SU-DHL-6 (cell line): Measurements from ENCODE around the gene SDC1.

Source experiments
- H2AFZ ChIP-seq: fragments of 200-600 bp; sonication (generic); 2 replicates; pipeline ENCODE4 v1.6.1; 2014; ENCODE audit warnings: low read depth, mild to moderate bottlenecking, moderate library complexity, mixed read lengths, antibody characterized with exemption, low read length; ENCODE audit not compliant: severe bottlenecking
- H3F3A ChIP-seq: fragments of 200-600 bp; shearing (Covaris generic); 2 replicates; pipeline ENCODE4 v1.6.0; 2016; ENCODE audit warnings: antibody characterized with exemption, mild to moderate bottlenecking; ENCODE audit not compliant: insufficient read depth
- H3K27ac ChIP-seq: fragments of 200-600 bp; sonication (generic); 2 replicates; pipeline ENCODE4 v1.5.1; 2016; ENCODE audit warnings: low read depth, mild to moderate bottlenecking, low read length, moderate library complexity, mixed read lengths
- H3K27me3 ChIP-seq: fragments of 200-600 bp; sonication (generic), shearing (Covaris generic); 2 replicates; pipeline ENCODE4 v1.6.0; 2014; ENCODE audit warnings: mild to moderate bottlenecking, low read length
- H3K36me3 ChIP-seq: fragments of 200-600 bp; sonication (generic); 2 replicates; pipeline ENCODE4 v1.6.1; 2014; ENCODE audit warnings: mild to moderate bottlenecking, low read length, mixed read lengths
- H3K4me2 ChIP-seq: fragments of 300-600, 200-600 bp; shearing (Covaris generic), sonication (generic); 2 replicates; pipeline ENCODE4 v1.6.0; 2014; ENCODE audit warnings: low read length, low read depth, mild to moderate bottlenecking; ENCODE audit not compliant: poor library complexity, severe bottlenecking
- H3K4me3 ChIP-seq: fragments of 200-600 bp; sonication (generic); 2 replicates; pipeline ENCODE4 v1.5.1; 2014; ENCODE audit warnings: antibody characterized with exemption, low read length, mild to moderate bottlenecking, mixed read lengths; ENCODE audit not compliant: insufficient read depth, poor library complexity, severe bottlenecking
- H3K79me2 ChIP-seq: fragments of 200-600 bp; sonication (generic); 2 replicates; pipeline ENCODE4 v1.6.1; 2014; ENCODE audit warnings: mild to moderate bottlenecking, low read length, moderate library complexity; ENCODE audit not compliant: insufficient read depth
- H3K9ac ChIP-seq: fragments of 200-600 bp; sonication (generic); 2 replicates; pipeline ENCODE4 v1.7.0; 2014; ENCODE audit warnings: mild to moderate bottlenecking, low read length
- H3K9me2 ChIP-seq: fragments of 200-600 bp; sonication (generic); replicated peaks from 2 replicates; pipeline ENCODE4 v1.6.1; 2014; ENCODE audit warnings: low read length; ENCODE audit not compliant: insufficient read depth
- H3K9me3 ChIP-seq: fragments of 200-600 bp; sonication (generic); 2 replicates; pipeline ENCODE4 v1.6.1; 2014; ENCODE audit warnings: low read length, mixed read lengths; ENCODE audit not compliant: insufficient read depth
- H4K20me1 ChIP-seq: fragments of 200-600 bp; sonication (generic); 2 replicates; pipeline ENCODE4 v1.6.1; 2014; ENCODE audit warnings: low read depth, mild to moderate bottlenecking, antibody characterized with exemption, low read length, moderate library complexity, mixed read lengths
- EZH2phosphoT487 ChIP-seq: fragments of 200-600 bp; sonication (generic), shearing (Covaris generic); conservative IDR thresholded peaks from 2 replicates; pipeline ENCODE4 v1.6.1; 2018; ENCODE audit warnings: mild to moderate bottlenecking, antibody characterized with exemption, low read length, moderate library complexity, mixed read lengths
- TF ChIP-seq, protein P1 (sequence below): fragments of 200-600 bp; sonication (generic); IDR thresholded peaks from one replicate; pipeline ENCODE4 v1.5.1; 2017; ENCODE audit warnings: antibody characterized with exemption, mild to moderate bottlenecking, low read length, moderate library complexity; ENCODE audit not compliant: insufficient read depth, poor library complexity, severe bottlenecking

Gene SDC1

DNA sequence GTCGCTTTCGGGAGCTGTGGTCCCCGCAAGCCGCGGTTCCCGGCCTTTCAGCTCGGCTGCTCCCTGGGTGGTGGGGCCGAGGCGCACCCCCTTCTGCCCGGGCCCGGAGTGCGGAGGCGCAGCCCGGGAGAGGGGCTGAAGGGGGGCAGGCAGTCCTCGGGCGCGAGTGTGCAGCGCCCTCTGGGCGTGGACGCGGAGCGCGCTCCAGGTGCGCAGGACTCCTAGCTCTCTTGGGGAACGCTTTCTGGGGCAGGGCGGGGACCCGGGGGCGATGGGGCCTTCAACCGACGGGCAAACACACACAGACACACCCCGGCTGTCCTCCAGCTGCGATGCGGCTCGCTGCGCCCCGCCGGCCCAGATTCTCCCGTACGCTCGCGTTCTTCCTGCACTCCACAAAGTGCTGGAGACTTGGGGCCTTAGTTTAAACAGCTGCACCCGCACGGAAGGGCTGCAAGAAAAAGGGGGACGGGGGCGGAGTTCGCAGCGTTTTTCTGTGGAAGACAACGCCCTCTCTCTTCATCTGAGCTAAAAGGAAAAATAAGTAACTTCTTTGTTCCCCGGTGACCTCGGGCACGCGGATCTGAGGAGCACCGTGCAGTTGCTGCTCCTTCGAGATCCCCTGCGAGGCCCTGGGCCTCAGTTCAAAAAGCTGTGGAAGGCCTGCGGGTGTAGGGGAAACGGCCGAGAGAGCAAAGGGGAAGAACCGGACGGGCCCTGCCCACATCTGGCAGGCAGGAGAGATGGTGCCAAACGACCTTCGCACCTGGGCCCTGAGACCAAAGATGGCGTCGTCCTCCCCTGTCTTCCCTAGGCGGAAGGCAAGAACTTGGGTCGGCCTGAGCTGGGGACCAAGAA lies 593 bp upstream of the SDC1 start:
- H3K9me2 ChIP-seq: no peaks in the 10 kb centered on the region

DNA sequence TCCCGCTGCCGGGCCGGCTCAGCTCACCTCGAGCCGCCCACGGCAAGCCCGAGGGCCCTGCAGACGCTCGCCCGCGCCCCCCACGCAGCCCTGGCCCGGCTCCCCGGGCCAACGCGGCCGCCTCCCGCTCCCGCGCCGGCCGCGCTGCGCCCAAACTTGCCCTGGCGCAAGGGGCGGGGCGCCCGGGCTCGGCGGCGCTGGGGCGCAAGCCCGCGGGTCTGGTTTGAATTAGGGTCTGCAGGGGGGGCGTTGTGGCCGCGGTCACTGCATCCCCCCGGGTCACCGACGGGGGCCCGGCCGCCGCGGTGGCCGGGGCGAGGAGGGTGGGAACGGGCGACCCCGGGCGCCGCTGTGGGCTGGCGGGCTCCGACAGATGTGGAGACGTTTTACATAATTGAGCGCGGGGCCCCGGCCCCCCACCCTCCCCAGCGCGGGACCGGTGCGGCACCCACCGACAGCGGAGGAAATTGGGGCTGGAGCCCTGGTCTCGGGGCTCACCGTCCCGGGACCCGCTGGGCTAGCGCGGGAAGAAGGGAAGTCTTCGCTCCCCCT lies 690 bp downstream of the SDC1 start:
- Histone ChIP-seq H2AFZ (peak overlapping the region; percentile 57), H3K4me3 (peak overlapping the region; percentile 59), H3K4me2 (peak overlapping the region; percentile 83), H3F3A (no peaks in the 10 kb centered on the region), H3K9ac (peak overlapping the region; percentile 56), H3K79me2 (no peaks in the 10 kb centered on the region), H3K9me3 (no peaks in the 10 kb centered on the region), H3K9me2 (no peaks in the 10 kb centered on the region), H3K27ac (no peak overlapping the region), H3K27me3 (no peaks in the 10 kb centered on the region), H3K36me3 (no peaks in the 10 kb centered on the region), H4K20me1 (no peaks in the 10 kb centered on the region)
- TF ChIP-seq, protein P1, sequence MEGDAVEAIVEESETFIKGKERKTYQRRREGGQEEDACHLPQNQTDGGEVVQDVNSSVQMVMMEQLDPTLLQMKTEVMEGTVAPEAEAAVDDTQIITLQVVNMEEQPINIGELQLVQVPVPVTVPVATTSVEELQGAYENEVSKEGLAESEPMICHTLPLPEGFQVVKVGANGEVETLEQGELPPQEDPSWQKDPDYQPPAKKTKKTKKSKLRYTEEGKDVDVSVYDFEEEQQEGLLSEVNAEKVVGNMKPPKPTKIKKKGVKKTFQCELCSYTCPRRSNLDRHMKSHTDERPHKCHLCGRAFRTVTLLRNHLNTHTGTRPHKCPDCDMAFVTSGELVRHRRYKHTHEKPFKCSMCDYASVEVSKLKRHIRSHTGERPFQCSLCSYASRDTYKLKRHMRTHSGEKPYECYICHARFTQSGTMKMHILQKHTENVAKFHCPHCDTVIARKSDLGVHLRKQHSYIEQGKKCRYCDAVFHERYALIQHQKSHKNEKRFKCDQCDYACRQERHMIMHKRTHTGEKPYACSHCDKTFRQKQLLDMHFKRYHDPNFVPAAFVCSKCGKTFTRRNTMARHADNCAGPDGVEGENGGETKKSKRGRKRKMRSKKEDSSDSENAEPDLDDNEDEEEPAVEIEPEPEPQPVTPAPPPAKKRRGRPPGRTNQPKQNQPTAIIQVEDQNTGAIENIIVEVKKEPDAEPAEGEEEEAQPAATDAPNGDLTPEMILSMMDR: no peak
- TF ChIP-seq EZH2phosphoT487: no peak

More for the DNA sequence above, 593 bp upstream of the SDC1 start:
- TF ChIP-seq, protein P1: peak; percentile 52
- TF ChIP-seq EZH2phosphoT487: no peak
- H2AFZ ChIP-seq: no peak overlapping the region
- H3K36me3 ChIP-seq: no peaks in the 10 kb centered on the region
- peak overlapping the region; percentile 83 for H3K4me2 ChIP-seq
- H3F3A ChIP-seq: no peaks in the 10 kb centered on the region
- peak overlapping the region; percentile 56; the same call in 1 of the 2 replicates for H3K9ac ChIP-seq
- no peaks in the 10 kb centered on the region for H4K20me1 ChIP-seq
- no peaks in the 10 kb centered on the region for H3K9me3 ChIP-seq
- no peak overlapping the region for H3K27ac ChIP-seq
- peak overlapping the region; percentile 45 for H3K4me3 ChIP-seq
- H3K27me3 ChIP-seq: no peaks in the 10 kb centered on the region
- no peaks in the 10 kb centered on the region for H3K79me2 ChIP-seq

DNA sequence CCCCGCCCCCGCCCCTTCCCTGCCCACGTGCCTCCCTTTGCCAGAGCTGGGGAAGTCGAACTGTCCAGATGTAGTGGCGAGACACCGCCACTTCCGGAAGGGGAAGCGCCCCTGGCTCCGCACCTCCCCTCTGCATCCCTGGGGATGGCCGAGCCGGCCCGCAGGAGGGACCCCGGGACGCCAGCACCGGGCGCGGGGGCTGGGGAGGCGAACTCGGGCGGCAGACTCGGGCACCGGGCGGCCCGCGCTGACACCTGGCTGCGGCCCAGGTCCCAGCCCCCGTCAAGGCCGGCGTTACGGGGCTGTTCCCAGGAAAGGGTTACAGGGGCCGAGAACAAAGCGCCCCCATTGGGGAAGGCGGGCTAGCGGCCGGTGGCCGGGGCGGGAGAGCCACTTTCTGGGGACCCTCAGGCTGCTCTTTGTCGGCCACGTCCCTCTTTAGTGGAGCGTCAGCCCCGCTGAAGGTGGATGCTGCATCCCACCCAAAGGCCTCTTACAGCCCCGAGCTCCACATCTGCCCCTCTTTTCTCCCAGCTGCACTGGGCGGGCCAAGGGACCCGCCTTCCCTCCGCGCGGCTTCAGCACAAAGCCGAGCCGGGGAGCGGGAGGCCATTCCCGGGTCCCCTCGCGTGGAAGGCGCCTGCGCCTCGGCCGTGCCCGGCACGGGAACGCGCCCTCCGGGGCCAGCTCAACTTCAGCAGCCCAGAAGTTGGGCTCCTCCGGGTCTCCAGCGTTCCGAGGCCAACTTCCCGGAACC lies 1.3 kb downstream of the SDC1 start:
- H2AFZ ChIP-seq: peak overlapping the region; percentile 57
- no peaks in the 10 kb centered on the region for H3K36me3 ChIP-seq
- no peaks in the 10 kb centered on the region for H4K20me1 ChIP-seq
- no peaks in the 10 kb centered on the region for H3K9me2 ChIP-seq
- TF ChIP-seq EZH2phosphoT487: no peak
- TF ChIP-seq, protein P1: no peak
- no peaks in the 10 kb centered on the region for H3K9me3 ChIP-seq
- H3K4me3 ChIP-seq: peak overlapping the region; percentile 59
- H3K27me3 ChIP-seq: no peaks in the 10 kb centered on the region
- H3F3A ChIP-seq: no peaks in the 10 kb centered on the region
- no peak overlapping the region for H3K27ac ChIP-seq
- no peaks in the 10 kb centered on the region for H3K79me2 ChIP-seq
- peak overlapping the region; percentile 83 for H3K4me2 ChIP-seq
- peak overlapping the region; percentile 56; the same call in 1 of the 2 replicates for H3K9ac ChIP-seq
